HG03045 (cell line): ENCODE data around the gene TADA2A.

ENCODE experiments used
- ATAC-seq: cut with Tn5 transposase; IDR thresholded peaks from one replicate; pipeline ENCODE4 v1.9.1; 2021; ENCODE audit warnings: mild to moderate bottlenecking, moderate library complexity; ENCODE audit not compliant: unreplicated experiment

TADA2A gene

DNA sequence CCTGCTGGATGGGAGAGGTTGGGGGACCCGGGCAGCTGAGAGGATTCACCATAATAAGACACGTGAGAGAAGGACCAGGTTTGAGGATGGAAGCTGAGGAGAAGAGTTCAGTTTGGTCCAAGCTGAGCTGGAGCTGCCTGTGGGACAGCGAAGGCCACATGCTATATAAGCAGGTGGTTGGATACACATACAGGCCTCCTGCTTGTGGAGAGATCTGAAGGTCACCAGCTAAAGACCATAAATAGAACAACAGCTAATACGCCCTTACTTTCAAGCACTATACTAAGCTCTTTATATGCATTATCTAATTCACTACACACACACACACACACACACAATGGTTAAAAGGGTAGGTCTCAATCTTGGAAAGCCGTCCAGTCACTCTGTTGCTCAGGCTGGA, 115.1 kb downstream of the TADA2A start:
- ATAC-seq, result no peak

DNA sequence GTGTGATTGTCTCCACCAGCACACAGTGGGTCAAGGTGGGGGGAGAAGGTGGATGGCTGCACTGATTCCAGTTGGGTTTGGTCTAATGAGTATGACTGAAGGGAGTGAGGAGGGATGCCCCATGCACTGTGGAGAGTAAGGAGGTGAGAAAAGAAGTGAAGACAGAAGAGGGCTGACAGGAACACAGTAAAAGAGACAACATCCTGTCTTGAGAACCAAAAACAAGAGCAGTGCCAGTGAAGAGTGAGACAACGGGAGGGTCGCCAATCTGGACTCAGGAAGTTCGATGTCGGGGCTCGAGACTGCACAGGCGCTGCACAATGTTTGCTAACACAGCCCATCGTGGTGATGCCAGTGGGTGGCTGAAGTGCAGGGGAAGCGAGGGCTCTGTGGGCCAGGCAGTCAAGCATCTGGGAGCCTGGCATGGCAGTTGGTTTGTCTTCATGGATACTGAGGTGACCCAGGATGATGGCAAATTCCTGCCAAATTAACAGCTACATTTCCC, 117.1 kb downstream of the TADA2A start:
- ATAC-seq, result no peak

DNA sequence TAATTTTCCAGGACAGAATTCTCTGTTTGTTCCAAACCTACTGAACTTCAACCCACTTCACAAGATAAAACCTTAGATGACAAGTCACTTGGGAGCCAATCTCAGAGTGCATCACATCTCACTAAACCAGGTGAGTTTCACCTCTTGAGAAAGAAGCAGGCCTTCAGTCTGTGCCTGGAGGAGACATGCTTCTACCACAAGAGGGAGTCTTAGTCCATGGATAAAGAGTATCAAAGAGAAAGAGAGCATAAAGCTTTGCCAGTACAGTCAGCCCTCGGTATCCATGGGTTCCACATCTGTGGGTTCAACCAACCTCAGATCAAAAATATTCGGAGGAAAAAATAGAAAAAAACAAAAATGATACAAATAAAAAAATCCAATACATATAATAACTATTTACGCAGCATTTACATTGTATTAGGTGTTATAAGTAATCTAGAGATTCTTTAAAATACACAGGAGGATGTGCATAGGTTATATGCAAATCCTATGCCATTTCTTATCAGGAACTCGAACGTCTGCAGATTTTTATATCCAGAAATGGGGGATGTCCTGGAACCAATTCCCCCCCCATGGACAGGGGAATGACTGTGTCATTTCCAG, 120.7 kb downstream of the TADA2A start:
- no peak for ATAC-seq
